HL-60 (cell line): ENCODE results near the gene PEX5.

Experiments used
- GABPA ChIP-seq: IDR thresholded peaks from 2 replicates; pipeline ENCODE4 v1.6.1; 2012; ENCODE audit warnings: low read depth
- POLR2AphosphoS5 ChIP-seq: IDR thresholded peaks from 2 replicates; pipeline ENCODE4 v1.6.1; 2012; ENCODE audit warnings: low read depth
- TF ChIP-seq, protein P1 (sequence below): IDR thresholded peaks from one replicate; pipeline ENCODE4 v1.5.1; 2011; ENCODE audit warnings: low read length, control low read depth, inconsistent platforms; ENCODE audit not compliant: insufficient read depth
- TF ChIP-seq, protein P2 (sequence below): IDR thresholded peaks from 2 replicates; pipeline ENCODE4 v1.6.1; 2012; ENCODE audit warnings: low read depth; ENCODE audit not compliant: insufficient replicate concordance

DNA sequence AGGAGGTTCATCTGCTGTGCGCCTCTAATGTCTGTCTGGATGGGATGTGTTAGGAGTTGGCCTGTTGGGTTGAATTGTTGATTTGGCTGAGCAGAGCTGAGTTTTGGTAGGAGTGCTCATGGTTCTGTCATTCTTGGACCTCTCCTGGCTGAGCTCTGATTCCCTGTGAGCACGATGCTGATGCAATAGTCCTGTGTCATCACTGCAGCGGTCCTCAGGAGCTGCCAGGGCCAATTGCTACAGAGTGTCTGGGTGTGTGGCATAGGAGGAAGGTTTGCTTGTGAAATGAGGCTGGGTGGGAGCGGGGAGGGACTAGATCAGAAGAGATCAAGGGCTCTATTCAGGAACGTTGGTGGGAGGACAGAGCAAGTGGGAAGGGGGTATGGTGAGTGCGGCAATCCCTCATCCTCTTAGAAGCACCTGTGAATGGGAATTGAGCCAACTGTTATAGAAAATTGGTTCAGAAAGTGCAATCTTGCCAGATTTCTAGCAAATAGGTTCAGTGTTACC is 21.2 kb downstream of the PEX5 start:
- TF ChIP-seq, protein P1, sequence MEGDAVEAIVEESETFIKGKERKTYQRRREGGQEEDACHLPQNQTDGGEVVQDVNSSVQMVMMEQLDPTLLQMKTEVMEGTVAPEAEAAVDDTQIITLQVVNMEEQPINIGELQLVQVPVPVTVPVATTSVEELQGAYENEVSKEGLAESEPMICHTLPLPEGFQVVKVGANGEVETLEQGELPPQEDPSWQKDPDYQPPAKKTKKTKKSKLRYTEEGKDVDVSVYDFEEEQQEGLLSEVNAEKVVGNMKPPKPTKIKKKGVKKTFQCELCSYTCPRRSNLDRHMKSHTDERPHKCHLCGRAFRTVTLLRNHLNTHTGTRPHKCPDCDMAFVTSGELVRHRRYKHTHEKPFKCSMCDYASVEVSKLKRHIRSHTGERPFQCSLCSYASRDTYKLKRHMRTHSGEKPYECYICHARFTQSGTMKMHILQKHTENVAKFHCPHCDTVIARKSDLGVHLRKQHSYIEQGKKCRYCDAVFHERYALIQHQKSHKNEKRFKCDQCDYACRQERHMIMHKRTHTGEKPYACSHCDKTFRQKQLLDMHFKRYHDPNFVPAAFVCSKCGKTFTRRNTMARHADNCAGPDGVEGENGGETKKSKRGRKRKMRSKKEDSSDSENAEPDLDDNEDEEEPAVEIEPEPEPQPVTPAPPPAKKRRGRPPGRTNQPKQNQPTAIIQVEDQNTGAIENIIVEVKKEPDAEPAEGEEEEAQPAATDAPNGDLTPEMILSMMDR: no peak
- TF ChIP-seq POLR2AphosphoS5 (no peak), GABPA (no peak)
- TF ChIP-seq, protein P2, sequence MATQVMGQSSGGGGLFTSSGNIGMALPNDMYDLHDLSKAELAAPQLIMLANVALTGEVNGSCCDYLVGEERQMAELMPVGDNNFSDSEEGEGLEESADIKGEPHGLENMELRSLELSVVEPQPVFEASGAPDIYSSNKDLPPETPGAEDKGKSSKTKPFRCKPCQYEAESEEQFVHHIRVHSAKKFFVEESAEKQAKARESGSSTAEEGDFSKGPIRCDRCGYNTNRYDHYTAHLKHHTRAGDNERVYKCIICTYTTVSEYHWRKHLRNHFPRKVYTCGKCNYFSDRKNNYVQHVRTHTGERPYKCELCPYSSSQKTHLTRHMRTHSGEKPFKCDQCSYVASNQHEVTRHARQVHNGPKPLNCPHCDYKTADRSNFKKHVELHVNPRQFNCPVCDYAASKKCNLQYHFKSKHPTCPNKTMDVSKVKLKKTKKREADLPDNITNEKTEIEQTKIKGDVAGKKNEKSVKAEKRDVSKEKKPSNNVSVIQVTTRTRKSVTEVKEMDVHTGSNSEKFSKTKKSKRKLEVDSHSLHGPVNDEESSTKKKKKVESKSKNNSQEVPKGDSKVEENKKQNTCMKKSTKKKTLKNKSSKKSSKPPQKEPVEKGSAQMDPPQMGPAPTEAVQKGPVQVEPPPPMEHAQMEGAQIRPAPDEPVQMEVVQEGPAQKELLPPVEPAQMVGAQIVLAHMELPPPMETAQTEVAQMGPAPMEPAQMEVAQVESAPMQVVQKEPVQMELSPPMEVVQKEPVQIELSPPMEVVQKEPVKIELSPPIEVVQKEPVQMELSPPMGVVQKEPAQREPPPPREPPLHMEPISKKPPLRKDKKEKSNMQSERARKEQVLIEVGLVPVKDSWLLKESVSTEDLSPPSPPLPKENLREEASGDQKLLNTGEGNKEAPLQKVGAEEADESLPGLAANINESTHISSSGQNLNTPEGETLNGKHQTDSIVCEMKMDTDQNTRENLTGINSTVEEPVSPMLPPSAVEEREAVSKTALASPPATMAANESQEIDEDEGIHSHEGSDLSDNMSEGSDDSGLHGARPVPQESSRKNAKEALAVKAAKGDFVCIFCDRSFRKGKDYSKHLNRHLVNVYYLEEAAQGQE: no peak
